NCI-H774 (cell line): ENCODE measurements around the gene LMF1.
"Not testable (repeated sequence)": the region's sequence is repeated elsewhere in the genome, so short reads cannot be mapped to it uniquely, and the experiment has no call there.

Experiments
- DNase-seq: peaks from one replicate; lab custom pipeline; 2025; lab: John Stamatoyannopoulos, UW

Gene LMF1

DNA sequence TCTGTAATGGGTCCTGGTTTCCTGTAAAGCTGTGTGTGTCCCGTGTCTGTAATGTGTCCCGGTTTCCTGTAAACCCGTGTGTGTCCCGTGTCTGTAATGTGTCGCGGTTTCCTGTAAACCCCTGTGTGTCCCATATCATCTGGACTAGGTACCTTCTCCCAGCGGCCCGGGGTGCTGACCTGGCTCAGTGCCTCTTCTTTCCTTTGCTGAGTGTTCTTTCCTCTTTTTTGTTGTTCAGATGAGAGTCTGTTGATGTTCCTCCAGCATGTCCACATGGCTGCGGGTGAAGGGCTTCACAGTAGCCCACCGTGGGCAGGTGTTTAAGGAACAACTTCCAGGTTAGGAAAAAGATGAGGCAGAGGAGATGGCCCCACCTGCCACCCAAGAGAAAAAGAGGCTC is 123.6 kb downstream of the LMF1 start:
- DNase-seq, result no peak

DNA sequence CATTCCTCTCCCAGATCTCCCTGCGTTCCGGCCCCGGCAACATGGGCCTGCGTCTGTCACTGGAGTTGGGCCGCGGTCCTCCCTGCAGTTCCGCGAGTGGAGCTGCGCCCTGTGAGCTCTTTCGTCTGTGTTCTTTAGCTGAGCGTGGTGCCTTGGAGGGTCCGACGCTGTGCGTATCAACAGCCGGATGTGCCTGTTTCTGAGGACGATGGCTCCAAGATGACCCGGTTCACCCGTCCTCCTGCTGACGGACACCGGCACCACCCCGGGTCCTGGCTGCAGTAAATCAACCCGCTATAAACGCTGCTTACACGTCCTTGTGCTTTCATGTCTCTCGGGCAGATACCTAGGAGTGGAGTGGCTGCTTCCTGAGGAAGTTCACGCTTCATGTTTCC is 125.4 kb downstream of the LMF1 start:
- no peak for DNase-seq

DNA sequence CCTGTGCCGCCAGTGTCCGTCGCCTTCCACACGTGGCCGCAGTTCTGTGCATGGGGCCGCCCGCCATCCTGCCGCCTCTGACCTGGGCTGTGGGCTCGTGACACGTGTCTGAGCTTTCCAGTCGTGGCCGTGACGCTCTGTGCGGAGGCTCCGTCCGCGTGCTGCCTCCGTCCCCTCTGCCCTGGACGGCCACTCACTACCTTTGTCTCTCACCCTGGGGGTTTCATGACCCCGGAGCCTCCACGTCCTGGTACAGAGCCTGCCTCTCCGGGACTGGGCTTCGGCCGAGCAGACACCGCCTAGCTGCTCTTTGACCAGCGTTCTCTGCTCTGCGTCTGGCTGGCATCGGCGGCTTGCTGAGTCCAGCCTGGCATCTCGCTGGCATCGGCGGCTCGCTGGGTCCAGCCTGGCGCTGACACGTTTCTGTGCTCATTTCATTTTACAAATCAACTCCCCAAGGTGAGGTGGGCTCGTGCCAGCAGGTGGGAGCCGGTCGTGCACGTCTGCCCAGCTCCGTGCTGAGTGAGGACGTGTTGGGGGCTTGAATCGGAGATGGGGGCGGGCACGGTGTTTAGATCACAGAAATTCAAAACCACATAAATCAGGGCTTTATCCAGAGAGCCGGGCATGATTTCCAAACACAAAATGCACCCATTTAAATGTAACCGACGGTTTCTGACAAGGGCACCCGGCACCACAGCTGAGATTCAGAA is 126.0 kb downstream of the LMF1 start:
- no peak for DNase-seq

DNA sequence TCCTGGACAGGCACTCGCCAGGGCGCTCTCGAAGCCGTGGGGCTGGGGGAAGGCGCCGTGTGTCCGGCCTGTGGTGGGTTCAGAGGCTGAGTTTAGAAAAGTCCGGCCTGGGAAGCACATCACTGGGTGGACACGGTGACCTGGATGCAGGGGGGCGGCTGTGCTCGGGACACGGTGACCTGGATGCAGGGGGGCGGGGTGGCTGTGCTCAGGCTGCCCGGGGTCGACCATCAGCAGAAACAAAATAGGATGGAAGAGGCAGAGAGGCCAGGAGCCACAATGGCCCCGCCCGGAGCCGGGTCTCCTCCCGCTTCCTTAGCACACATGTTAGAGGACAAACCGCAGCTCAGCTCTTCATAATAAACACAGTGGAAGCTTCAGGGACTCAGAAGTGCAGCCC is 127.0 kb downstream of the LMF1 start:
- DNase-seq, result no peak

DNA sequence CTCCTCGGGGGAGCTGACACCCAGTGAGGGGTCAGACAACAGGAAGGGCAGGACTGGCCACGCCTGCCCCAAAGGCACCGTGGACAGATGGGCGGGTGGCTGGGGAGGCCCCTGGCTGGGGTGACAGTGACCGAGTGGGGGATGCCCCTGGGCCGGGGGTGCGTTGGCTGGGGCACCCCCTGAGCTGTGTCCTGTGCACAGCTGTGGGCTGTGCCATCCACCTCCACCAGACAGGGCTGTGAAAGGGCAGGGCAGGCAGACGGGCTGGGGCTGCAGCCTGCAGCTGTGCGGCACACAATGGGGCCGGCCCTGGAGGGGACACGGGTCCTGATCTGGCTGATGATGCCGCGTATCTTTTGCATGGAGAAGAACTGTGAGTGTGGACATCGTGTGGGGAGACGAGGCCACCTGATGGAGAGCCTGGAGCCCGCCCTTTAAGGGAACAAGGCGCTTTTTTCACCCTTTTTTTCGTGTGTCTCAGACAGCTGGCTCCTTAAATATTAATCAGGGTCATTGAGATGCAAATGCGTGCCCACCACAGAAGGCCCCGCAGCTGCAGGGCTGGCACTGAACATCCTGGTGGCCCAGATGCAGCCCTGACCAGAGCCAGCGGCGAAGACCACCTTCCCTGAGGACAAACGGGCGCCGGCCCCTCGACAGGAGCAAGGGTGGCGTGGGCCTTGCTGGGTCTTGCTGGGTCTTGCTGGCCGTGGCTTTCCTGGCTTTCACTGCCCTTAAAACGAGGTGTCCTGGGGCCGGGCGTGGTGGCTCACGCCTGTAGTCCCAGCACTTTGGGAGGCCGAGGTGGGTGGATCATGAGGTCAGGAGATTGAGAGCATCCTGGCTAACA is 127.8 kb downstream of the LMF1 start:
- no peak for DNase-seq

DNA sequence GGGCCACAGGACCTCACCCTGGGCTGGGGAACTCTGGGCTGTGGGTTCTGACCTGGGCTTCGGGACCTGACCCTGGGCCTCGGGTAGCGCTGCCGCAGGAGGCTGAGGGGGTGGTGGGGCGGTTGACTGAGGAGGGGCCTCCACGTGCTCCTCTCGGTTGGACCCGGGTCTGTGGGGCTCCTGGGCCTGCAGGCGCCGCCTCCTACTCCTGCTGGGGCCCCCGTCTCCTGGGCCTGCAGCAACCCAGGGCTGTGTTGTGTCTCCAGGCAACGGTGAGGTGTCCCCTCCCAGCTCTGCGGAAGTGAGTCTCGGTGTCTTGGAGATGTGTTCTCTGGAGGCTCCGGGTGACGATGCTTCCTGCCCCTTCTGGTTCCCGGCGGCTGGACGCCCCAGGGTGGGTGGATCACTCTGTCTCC is 128.7 kb downstream of the LMF1 start:
- no peak for DNase-seq

DNA sequence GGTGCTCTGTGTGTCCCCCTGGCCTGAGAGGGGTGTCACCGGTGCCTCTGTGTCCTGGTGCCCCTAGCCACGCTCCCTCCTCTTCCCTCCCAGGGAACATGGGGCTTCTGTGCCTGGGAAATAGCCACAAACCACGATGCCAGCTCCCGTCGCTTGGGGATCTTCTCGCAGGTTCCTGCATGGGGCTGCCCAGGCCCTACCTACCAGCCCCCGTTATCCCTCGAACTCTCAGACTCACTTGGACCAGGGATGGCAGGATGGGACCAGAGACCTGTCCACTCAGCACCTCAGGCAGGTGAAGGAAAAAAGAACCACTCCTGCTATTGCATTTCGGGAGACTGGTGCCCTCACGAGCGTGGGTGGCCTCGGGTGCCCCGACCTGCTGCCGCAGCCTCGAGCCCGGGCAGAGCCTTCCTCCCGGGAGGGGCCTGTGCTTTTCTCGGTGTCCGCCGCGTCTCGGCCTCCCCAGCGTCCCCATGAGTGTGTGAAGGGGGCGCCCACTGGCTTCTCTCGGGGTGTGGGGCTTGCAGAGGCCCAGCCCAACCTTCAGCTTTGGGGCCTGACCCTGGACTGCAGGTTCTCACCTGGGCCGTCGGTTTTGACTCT is 129.2 kb downstream of the LMF1 start:
- no peak for DNase-seq

DNA sequence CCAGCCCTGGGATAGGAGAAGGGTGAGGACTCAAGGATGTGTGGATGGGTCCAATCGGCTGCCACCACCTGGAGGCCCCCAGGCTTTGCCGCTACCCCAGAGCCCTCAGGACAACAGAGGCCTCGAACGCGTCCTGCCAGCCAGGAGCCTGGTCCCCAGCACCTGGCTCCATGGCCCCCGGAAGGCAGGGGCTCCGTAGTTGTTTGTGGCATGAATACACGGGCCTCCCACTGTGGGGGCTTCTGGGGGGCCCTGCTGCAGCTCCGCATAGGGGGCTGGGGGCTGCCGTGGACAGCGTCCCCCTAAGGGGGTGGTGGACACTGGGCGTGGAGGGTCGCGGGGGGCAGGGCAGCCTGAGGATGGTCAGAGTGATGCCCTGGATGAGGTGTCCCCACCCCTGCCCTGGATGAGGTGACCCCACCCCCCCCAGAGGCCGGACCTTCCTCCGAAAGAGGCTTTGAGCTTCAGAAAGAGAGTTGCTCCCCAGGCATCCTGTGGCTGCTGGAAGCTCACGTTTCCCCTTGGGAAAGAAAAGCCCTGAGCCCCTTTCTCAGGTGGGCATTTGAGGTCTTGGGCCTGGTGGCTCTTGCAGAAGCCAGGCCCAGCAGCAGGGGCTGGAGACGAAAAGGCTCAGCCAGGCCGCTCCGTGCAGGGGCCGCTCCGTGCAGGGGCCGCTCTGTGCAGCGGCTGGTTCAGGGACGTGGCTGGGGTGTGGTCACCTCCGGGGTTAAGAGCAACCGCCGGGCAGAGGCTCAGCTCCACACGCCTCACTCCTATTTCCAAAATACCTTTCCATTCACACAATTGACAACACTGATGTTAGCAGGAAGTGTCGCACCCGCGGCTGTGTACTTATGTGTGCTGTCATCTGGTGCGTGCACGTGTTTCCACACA is 130.0 kb downstream of the LMF1 start:
- DNase-seq, result no peak

DNA sequence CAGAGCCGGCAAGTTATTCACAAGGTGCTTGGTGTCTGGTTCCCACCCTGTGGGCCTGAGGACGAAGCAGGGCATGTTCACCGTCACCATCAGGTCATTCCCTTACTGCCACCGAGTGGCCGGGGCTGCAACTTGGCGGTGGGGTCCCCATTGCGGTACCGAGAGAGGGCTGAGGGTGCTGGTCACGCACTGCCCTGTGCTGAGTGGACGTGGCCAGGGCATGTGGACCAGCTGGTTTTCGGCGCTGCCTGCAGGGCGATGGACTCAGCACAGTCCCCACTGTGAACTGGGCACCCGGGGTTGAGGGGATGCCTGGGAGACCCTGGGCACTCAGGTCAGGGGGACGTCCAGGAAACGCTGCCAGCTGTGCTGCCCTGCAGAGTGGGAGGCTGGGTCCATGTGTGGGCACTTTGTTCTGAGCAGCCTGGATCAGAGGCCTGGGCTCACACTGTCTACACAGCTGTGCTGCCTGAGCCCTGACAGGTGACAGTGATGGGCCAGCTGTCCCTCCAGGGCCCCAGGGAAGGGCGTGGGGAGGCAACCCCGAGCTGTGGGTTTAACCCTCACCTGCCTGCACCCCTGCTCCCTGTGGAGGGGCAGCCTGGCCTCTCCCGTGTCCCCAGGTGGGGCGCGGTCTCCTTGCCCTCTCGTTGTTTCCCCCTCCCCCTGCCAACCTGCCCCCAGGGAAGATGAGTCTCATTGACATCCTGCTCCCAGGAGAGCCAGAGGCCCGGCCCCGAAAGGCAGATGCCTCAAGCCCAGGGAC is 131.0 kb downstream of the LMF1 start:
- no peak for DNase-seq

DNA sequence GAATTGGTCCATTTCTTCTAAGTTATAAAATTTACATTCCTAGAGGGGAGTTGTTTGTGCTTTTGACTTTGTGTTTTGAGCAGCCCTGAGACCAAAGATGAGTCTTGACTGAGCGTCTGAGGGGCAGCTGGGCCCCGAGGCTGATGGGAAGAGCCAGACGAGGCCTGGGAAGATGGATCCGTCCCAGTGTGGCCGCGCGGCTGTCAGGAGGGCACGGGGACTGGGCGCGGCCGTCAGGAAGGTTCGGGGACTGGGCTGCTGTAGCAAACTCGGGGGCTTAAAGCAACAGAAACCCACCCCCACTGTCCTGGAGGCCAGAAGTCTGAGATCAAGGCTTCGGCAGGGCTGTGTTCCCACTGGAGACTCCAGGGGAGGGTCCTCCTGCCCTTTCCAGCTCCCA is 132.0 kb downstream of the LMF1 start:
- no peak for DNase-seq

DNA sequence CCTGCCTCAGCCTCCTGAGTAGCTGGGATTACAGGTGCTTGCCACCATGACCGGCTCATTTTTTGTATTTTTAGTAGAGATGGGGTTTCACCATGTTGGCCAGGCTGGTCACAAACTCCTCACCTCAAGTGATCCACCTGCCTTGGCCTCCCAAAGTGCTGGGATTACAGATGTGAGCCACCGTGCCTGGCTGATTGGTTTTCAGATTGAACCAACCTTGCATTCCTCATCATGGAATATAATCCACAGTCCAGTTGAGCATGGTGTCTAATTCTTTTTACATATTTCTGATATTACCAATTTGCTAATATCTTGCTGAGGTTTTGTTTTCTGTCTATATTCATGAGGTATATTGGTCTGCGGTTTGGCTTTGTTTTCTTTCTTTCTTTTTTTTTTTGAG is 134.0 kb downstream of the LMF1 start:
- not testable (repeated sequence) for DNase-seq

DNA sequence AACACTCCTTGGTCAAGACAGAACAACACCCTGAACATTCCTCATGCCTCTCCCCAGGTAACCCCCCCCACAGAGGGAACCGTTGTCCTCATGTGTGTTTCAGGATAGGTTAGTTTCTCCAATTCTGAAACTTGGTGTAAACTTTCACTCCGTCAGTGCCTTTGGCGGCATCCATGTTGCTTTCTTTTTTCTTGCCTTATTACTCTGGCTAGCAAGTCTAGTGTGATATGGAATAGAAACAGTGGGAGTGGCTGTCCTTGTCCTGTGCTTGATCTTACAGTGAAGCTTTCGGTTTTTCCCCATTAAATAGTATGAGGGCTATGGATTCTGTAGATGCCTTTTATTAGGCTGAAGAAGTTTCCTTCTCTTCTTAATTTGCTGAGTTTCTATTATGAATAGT is 134.6 kb downstream of the LMF1 start:
- DNase-seq, result no peak

DNA sequence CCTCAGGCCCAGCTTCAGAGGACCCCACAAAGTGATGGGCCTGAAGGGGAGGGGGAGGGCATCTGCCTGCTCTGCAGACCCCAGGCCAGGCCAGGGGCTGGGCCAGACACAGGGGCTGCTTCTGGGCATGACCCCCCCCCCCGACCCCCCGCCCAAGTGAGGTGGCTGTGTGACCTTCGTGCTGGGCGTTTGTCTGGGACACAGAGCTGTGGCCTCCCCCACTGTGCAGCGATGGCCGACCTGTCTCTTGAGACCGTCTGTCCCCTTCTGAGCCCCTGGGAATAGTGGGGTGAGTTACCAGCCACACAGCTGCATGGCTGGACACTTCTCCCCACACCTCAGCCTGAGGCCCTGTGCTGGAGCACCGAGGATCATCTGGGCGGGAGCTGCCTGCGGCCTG is 135.4 kb downstream of the LMF1 start:
- no peak for DNase-seq

DNA sequence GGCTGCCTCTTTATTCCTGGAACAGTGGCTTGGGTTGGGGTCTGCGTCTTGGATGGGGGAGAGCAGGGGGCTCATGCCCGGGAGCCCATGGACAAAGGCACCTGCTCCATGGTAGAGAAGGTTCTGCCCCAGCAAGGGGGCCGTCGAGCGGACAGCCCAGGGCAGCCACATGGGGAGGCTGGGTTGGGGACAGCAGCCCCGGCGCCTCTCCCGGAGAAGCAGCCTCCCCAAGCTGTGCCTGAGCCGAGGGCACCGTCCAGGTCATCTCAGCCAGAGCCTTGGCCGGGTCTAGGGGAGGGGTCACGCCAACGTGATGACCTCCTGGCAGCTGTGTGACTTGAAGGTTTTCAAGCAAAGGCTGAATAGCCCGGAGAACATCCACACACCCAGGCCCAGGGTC is 137.4 kb downstream of the LMF1 start:
- no peak for DNase-seq

DNA sequence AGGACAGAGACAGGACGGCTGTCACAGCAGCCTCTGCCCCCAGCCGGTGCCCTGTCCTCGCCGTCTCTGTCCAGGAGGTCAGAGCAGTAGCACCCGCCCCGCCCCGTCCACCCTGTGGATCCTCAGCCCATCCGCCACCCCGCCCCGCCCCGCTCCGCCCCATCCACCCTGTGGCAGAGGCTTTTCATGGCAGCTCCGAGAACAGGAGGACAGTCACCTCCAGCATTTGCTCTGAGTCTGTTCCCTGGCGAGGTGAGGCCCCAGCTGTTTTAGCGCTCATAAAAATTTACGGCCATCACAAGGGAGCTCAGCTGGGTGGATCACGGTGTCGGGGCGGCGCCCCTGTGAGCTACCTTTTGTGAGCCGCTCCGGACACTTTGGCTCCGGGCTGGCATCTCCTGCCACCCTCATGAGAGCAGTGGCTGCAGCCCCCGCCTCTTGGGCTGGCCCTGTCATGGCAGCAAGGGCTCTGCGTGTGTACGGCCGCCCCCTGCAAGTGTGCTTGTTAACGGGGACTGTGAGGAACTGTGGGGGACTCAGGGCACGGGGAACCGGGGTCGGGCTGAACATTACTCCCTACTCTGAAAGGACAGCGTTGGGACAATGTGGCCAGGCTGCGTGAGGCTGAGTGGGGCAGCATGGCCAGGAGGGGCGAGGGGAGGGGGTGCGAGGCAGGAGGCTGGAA is 138.0 kb downstream of the LMF1 start:
- DNase-seq, result no peak

DNA sequence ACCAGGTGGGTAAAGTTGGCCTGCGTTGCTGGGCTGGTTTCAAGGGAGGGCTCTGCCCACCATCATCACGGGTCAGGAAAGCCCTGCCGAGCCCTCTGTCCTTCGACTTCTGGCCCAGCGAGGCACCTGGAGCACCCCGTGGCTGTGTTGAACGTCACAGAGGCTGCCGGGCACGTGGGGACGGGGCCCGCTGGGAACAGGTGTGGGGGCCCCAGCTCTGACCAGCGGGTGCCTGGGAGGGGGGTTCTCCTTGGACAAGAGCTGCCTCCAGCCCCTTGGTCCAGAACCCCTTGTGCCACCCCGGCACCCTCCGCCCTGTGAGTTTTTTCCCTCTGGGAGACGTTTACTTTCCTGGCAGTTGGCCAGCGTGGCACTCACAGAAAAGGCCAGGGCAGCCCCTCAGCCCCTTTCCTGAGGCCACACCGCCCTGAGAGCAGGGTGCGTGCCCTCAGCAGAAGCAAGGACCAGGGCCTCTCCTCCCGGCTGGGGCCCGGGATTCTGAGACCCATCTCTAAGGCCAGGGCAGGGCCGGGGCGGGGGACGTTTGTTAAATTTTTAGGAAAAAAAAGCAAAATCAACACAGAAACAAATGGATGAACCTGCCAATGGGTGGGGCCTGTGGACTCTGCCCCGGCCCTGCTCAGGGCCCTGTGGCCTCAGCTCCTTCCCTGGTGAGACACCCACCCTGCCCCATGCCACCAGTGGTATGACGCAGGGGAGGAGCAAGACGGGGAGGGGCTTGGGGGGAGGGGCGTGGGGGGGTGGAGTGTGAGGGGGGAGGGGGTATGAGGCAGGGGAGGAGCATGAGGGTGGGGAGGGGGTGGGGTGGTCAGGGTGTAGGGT is 139.0 kb downstream of the LMF1 start:
- no peak for DNase-seq

DNA sequence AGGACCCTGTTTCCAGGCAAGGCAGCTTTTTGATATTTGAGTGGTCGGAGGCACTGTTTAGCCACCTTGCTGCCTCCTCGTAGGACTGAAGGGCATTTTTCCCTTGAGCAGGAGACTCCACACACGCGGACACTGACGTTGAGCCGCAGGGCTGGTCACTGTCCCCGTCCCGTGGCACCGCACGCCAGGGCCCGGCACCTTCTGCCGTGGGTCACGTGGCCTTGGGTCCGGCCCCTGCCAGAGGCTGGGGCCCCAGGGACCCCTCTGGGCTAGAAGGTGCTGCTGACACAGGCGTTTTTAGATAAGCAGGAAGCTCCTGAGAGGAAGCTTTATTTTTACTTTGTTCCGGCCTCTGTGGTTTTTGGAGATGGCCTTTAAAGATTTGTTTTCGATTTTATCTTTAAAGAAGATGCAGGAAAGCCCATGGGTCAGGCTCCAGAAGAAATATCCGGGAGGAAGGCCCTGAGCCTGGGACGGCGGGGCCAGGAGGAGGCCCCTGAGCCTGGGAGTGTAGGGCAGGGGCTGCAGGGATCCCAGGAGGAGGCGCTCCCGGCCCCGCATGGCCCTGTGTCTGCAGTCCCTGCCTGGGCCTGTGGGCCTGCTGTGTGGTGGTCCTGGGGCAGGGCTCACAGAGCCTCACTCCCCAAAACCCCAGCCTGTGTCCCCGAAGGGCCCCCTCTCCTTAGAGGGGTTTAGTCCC is 139.8 kb downstream of the LMF1 start:
- no peak for DNase-seq

DNA sequence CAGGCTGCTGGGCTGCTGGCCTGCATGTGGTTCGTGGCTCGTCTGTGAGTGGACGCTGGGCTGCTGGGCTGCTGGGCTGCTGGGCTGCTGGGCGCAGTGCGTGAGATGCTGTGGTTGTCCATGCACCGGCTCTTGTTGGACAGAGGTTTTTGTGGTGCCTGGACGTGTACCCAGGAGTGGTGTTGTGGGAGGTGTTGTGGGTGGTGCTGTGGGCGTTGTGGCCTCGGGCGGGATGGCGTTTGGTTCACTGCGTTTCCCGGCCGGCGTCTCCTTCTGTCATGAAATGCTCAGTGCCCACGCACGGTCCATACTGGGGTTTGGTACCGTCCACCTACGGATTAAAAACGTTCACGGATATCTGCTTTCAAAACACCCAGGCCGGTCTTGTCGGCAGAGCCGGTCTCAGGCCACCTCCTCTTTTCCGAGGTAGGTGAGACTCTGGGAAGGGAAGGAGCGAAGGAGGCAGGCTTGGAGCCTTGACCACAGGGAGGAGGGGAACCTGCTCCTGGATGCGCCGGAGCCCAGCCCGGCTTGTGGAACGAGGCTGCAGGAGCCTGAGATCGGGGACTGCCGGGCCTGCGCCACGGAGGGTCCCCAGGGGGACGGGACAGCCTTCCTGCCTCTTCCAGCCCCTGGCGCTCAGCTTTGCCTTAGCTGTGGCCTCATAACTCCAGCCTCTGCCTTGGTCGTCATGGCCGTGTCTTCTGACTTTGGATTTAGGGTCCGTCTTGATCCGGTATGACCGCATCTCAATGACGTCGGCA is 140.5 kb downstream of the LMF1 start:
- no peak for DNase-seq
